Fibroblast of skin of abdomen (primary cell): ENCODE measurements around the gene SSBP3.

Source experiments
- DNase-seq: peaks from one replicate; pipeline ENCODE4 v3.0.0-alpha.2; 2013

SSBP3 gene

DNA sequence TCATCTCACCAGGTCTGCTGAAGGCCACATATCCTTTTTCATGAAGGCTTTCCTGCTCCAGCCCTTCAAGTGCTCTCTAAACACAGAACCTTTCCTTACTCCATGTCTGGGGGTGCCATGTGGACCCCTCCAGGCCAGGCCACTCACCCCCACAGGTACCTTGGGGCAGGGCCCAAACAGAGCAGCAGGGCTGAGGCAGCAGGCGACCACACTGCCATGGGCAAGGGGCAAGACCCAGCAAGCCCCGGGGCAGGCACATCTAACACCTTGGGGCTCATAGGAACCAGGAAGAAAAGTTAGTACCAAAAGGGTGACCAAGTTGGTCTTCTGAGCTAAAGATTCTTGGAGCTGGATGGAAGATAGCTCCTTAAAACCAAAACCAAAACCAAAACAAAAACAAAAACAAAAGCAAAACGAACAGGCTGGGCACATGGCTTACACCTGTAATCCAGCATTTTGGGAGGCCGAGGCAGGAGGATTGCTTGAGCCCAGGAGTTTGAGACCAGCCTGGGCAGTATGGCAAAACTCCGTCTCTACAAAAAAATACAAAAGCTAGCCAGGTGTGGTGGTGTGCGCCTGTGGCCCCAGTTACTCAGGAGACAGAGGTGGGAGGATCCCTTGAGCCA lies 142.5 kb downstream of the SSBP3 start:
- no peak for DNase-seq

DNA sequence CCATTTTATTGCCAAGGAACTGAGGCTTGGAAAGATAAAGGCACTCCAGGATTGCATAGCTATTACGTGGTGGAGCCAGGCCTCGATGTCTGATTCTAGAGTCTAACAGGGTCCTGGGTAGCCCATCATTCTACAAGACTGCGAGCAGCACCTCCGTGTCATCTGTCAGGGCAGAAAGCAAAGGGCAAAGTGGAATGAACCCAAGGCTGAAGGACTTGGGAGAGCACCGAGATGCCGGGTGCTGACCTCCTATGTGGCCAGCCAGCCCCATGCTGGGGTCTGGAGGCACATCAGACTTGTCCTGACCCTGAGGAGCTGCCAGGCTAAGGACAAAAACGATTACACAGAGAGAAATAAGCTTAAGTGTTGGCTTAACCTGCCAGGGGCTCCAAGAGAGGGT lies 143.9 kb downstream of the SSBP3 start:
- DNase-seq, result no peak

- DNase-seq, result no peak
Observed at GRCh38 chr1:54260810-54261209, 145.4 kb downstream of the SSBP3 start.

DNA sequence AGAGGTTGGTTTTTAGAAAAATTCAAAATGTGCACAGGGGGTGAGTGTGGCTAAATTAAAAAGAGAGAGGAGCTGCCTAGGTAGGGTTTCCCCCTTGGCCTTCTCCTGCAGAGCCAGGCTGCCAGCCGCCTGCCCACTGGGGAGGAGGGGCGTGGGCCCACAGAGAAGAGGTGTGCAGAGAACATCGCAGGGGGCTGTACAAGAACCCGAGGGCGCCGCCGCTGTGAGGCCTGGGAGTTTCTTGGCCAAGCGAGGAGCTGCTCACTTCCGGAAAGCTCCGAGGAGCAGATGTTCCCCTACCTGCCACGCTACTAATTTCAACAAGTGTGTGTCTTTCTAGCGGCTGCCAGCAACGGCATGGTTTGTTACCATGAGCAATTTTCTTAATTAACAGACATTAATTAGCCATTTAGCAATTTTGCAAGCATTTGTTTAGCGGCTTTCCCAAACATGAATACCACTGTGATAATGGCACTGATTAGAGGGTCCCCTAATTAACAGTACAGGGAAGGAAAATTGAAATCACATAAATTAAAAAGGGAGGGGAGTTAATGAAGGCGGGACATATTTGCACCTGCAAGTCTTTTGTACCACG lies 146.6 kb downstream of the SSBP3 start:
- no peak for DNase-seq

- no peak for DNase-seq
Observed at GRCh38 chr1:54257876-54258275, 148.3 kb downstream of the SSBP3 start.

DNA sequence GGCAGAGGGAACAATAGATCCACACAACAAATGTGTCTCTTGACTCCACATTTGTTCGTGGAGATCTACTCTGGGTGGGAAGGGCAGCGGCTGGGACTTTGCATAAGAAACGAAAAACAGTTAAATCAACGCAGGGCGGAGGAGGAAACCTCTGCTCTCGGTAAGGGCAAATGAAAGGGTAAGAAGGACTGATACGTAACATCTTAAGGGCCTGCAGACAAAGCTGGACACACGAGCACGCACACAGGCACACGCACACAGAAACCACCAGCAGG lies 148.9 kb downstream of the SSBP3 start:
- DNase-seq, result no peak

- DNase-seq, result no peak
Observed at GRCh38 chr1:54256522-54257345, 149.5 kb downstream of the SSBP3 start.

- DNase-seq, result peak; percentile 77
Observed at GRCh38 chr1:54255026-54255702, 151.0 kb downstream of the SSBP3 start.

- peak; percentile 77 for DNase-seq
Observed at GRCh38 chr1:54254055-54254454, 152.1 kb downstream of the SSBP3 start.

DNA sequence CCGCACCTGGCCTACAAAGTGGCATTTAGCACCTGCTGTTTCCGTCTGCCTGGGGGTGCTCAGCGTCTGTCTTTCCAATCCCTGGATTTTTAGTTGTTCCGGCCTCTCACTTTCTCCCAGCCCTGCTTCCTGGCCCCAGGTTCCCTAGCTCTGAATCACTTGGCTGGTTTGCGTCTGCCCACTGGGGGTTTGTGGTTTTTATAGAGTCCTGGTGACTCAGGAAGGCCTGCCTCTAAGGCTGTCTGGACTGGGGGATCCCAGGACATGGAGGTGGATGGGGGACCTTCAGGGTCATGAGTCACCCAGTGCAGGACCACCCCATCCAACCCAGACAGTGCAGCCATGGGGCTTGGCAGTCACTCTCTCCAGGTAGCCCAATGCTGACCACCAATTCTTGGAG lies 152.7 kb downstream of the SSBP3 start:
- DNase-seq, result peak; percentile 94

GRCh38 chr1:54252371-54252936 lies 153.7 kb downstream of the SSBP3 start:
- DNase-seq, result no peak

DNA sequence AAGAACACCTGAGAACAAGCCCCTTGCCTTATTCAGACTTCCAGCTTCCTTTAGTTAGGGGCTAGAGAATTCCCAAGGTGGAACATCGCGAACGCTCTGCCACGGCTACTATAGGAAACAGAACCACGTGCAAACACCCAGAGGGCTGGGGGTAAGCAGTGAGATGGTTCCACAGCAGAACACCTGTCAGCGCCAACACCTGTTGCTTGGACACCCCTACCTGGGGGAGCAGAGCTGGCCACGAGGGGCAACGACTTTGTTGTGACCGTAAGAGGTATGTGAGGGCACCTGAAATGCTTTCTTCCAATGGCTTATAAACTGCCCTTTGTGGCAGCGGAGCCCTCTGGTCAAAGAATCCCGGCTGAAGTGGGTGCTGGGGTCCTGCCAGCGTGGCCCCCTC lies 155.5 kb downstream of the SSBP3 start:
- DNase-seq, result no peak

- DNase-seq, result peak; percentile 77
Observed at GRCh38 chr1:54249819-54250435, 156.3 kb downstream of the SSBP3 start.

DNA sequence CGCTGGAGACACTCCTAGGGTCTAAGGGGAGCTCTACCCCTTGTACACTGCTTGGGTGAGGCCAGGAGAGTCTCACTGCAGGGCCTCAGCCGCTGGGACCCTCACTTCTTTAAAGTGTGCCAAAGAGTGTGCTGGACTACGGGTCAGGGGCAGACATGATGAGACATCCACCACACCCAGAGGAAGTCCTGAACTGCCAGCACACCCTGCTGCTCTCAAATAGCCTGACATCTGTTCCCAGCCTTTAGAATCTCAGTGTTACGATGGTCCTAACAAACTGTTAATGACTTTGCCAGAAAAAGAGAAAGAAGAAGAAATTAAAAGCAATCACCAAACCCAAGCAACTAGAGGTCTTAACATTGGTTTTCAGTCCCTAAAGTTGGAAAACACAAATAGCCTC lies 157.2 kb downstream of the SSBP3 start:
- no peak for DNase-seq

GRCh38 chr1:54247863-54248515 lies 158.2 kb downstream of the SSBP3 start:
- no peak for DNase-seq

GRCh38 chr1:54246116-54246721 lies 160.0 kb downstream of the SSBP3 start:
- no peak for DNase-seq

DNA sequence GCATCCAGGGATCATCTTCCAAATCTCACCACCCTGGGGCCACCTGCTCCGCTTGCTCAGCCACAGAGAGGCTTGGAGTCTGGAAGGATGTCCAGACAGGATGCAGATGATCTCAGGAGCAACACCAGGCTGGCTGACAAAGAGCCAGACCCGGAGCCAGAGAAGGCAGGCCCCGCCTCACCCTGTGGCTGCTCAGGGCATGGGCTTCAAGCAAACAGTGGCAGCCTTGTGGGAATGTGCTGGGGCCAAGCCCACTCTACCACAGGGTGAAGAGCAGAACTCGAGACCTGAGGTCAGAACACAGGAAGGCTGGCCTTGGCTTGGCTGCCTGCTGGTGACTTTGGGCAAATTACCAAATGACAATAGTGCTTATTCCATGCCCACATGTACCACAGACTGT lies 160.7 kb downstream of the SSBP3 start:
- DNase-seq, result no peak

GRCh38 chr1:54244655-54245054 lies 161.5 kb downstream of the SSBP3 start:
- DNase-seq, result no peak

DNA sequence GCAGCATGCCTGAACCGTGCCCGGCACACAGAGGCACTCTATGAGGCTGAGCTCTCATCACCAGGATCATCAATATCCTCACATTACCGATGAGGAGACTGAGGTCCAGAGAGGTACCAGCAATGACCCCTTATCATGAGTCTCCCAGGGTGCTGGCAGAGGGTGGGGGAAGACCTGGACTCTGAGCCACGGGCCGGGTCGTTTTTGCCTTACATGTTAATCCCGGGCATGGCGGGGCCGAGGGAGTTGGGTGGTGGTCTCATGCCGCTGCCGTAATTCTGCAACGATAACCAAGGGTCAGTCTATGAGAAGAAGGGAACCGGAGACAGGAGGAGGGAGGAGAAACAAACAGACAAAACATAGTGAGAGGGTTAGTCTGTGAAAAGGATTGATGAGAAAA lies 163.2 kb downstream of the SSBP3 start:
- no peak for DNase-seq

GRCh38 chr1:54241364-54241763 lies 164.8 kb downstream of the SSBP3 start:
- DNase-seq, result no peak

- DNase-seq, result no peak
Observed at GRCh38 chr1:54240741-54241335, 165.4 kb downstream of the SSBP3 start.
